Gastrocnemius medialis (tissue), 4 donors: ENCODE data around the gene ZCCHC14. TPM values are rescaled to one million over a fixed set of nuclear protein-coding genes. Genes with fewer than 3 reads are reported as not detected.
A peak's percentile ranks its signal among the peaks of the same experiment; 100 is the strongest.

Source experiments
- ATAC-seq, 2 donors: fragments of 150-250 bp; one replicate each; pipeline ENCODE4 v1.9.1; 2016
- DNase-seq, 2 donors: peaks; one replicate each; pipeline ENCODE4 v3.0.0-alpha.2; 2019
- H3K27ac ChIP-seq, 4 donors: fragments of 200-600 bp; sonication (generic); 1 replicate in 1 of 4; 2 replicates in 3 of 4; pipeline ENCODE4 v1.5.1; 2016 to 2018; ENCODE audit warnings: mild to moderate bottlenecking in 2 of 4, moderate library complexity in 1 of 4
- H3K27me3 ChIP-seq, 3 donors: fragments of 200-600 bp; sonication (generic) in 2 of 3; 1 replicate in 1 of 3; 2 replicates in 2 of 3; pipeline versions ENCODE4 v1.5.1 to v1.6.0; 2016 to 2019; ENCODE audit warnings: mild to moderate bottlenecking in 1 of 3, moderate library complexity in 1 of 3
- H3K36me3 ChIP-seq, 2 donors: fragments of 200-600 bp; sonication (generic) in 1 of 2; one replicate each; pipeline ENCODE4 v1.5.1; 2017 to 2018
- H3K4me1 ChIP-seq, 2 donors: fragments of 200-600 bp; sonication (generic) in 1 of 2; one replicate each; pipeline ENCODE4 v1.5.1; 2016 to 2017; ENCODE audit warnings: mild to moderate bottlenecking in 2 of 2
- H3K4me3 ChIP-seq, 4 donors: fragments of 200-600 bp; sonication (generic) in 3 of 4; 1 replicate in 1 of 4; 2 replicates in 3 of 4; pipeline ENCODE4 v1.5.1; 2016 to 2019; ENCODE audit warnings: mild to moderate bottlenecking in 2 of 4
- H3K9me3 ChIP-seq, 3 donors: fragments of 200-600 bp; sonication (generic) in 2 of 3; 1 replicate in 1 of 3; 2 replicates in 2 of 3; pipeline ENCODE4 v1.5.1; 2016 to 2019
- POLR2A ChIP-seq, 2 donors: fragments of 450-650 bp; IDR thresholded peaks; one replicate each; pipeline ENCODE4 v1.6.1; 2017; ENCODE audit warnings: antibody characterized with exemption in 2 of 2, mild to moderate bottlenecking in 2 of 2, moderate library complexity in 2 of 2
- in situ Hi-C, 4 donors: fragments of 200-750 bp; cut with MboI; loops; one replicate each; pipeline versions ENCODE4 v1.15.0 to v1.8.0; 2017; ENCODE audit warnings: low sequenced_read_pairs in 4 of 4
- intact Hi-C: fragments of 100-400 bp; cut with DNase I; formaldehyde crosslinking; loops from one replicate; pipeline ENCODE4 v1.15.1; 2023; ENCODE audit warnings: low total_unique reads
- total RNA-seq, 4 donors: library from RNA; depleted of rRNA; stranded (reverse); fragments of >200 nt; gene quantifications; one replicate each; pipeline versions ENCODE4 v1.1.0 to v1.2.3, GENCODE V29; 2016
- TF ChIP-seq, protein P1 (sequence below), 5 experiments: fragments of 450-650 bp in 3 of 5; fragments of 200-600 bp in 2 of 5; sonication (generic) in 2 of 5; IDR thresholded peaks in 4 of 5; conservative IDR thresholded peaks in 1 of 5; 1 replicate in 4 of 5; 2 replicates in 1 of 5; pipeline ENCODE4 v1.5.1; 2016 to 2019; ENCODE audit warnings: antibody characterized with exemption in 5 of 5, mild to moderate bottlenecking in 3 of 5, moderate library complexity in 3 of 5

ZCCHC14 gene
- total RNA-seq, 4 donors from 2014 or later, result 8.9 to 10.7 (median 9.3) TPM

DNA sequence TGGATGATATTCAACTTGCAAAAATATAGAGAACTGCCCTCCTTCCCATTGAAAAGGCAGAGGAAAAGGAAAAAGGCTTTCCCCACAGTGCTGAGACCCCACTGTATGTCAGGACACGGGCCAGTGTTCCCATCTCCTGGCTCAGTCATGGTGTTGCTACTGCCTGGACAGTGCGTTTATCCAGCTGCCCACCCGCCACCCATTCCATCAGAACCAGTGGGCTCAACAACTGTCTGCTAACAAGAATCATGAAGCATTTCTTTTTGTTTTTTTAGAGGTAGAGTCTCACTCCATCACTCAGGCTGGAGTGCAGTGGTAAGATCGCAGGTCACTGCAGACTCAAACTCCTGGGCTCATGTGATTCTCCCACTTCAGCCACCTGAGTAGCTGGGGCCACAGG is 120.5 kb downstream of the ZCCHC14 start:
- ATAC-seq, result no peak
- intact Hi-C loops (no loop called here), in situ Hi-C loops (loop anchor here in 1 of 4 donors (10.0 kb wide), 1 partner anchor 48 kb away; no protein-coding TSS in a partner anchor)
- H3K4me3 ChIP-seq, result no peak overlapping the region
- H3K27me3 ChIP-seq, result no peaks in the 10 kb centered on the region
- TF ChIP-seq POLR2A (IDR thresholded peaks at IDR 0.05), result no peak
- TF ChIP-seq, protein P1, sequence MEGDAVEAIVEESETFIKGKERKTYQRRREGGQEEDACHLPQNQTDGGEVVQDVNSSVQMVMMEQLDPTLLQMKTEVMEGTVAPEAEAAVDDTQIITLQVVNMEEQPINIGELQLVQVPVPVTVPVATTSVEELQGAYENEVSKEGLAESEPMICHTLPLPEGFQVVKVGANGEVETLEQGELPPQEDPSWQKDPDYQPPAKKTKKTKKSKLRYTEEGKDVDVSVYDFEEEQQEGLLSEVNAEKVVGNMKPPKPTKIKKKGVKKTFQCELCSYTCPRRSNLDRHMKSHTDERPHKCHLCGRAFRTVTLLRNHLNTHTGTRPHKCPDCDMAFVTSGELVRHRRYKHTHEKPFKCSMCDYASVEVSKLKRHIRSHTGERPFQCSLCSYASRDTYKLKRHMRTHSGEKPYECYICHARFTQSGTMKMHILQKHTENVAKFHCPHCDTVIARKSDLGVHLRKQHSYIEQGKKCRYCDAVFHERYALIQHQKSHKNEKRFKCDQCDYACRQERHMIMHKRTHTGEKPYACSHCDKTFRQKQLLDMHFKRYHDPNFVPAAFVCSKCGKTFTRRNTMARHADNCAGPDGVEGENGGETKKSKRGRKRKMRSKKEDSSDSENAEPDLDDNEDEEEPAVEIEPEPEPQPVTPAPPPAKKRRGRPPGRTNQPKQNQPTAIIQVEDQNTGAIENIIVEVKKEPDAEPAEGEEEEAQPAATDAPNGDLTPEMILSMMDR (IDR thresholded peaks at IDR 0.05 in 4 of 5, conservative IDR thresholded peaks at IDR 0.05 in 1 of 5), result no peak
- no peak for DNase-seq
- peaks cover 73 to 83% of the 10 kb centered on the region in 2 donors for H3K4me1 ChIP-seq
- H3K27ac ChIP-seq, result peak overlapping the region; percentile 71 to 97 (median 93)
- H3K9me3 ChIP-seq, result no peaks in the 10 kb centered on the region
- H3K36me3 ChIP-seq, result no peaks in the 10 kb centered on the region

DNA sequence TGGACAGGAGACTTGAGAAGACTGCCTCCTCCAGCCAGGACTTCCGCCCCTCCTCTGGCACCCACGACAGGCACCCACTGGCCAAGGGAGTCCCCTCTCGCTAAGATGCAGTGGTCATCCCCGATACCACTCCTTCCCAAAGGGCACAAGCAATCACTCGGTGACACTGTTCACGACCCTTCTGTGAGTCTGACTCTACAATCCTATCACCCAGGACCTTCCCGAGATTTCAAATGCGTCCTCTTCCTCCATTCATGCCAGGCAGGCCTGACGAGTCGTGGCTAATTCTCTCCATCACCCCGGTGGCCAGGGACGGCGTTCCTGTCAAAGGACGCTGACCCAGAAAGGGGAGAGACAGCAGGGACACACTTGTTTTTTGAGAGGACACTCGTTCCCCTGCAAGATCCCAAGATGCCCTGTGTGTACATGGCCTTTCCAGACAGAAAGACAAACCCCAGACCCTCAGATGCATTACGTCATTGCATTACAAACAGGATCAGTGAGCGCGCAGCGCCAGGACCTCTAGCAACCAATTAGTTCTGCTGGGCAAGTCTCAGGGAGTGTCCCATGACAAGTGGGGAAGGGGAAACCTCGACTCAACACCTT is 121.5 kb downstream of the ZCCHC14 start:
- ATAC-seq, result no peak
- Histone ChIP-seq H3K27me3 (no peaks in the 10 kb centered on the region), H3K27ac (peak overlapping the region; percentile 71 to 97 (median 93)), H3K4me1 (peaks cover 73 to 78% of the 10 kb centered on the region in 2 donors), H3K4me3 (peak overlapping the region in 1 of 4 donors; percentile 12), H3K9me3 (no peaks in the 10 kb centered on the region), H3K36me3 (no peaks in the 10 kb centered on the region)
- in situ Hi-C loops (loop anchor here in 1 of 4 donors (10.0 kb wide), 1 partner anchor 47 kb away; no protein-coding TSS in a partner anchor), intact Hi-C loops (no loop called here)
- DNase-seq, result no peak
- TF ChIP-seq, protein P1 (IDR thresholded peaks at IDR 0.05 in 4 of 5, conservative IDR thresholded peaks at IDR 0.05 in 1 of 5), result no peak
- TF ChIP-seq POLR2A (IDR thresholded peaks at IDR 0.05), result no peak

- H3K27ac ChIP-seq, result peak overlapping the region; percentile 71 to 97 (median 93)
- TF ChIP-seq, protein P1 (IDR thresholded peaks at IDR 0.05 in 4 of 5, conservative IDR thresholded peaks at IDR 0.05 in 1 of 5), result no peak
- no peak for TF ChIP-seq POLR2A (IDR thresholded peaks at IDR 0.05)
- no peaks in the 10 kb centered on the region for H3K27me3 ChIP-seq
- peak overlapping the region in 1 of 4 donors; percentile 12 for H3K4me3 ChIP-seq
- H3K4me1 ChIP-seq, result peaks cover 70 to 71% of the 10 kb centered on the region in 2 donors
- in situ Hi-C loops (loop anchor here in 1 of 4 donors (10.0 kb wide), 1 partner anchor 45 kb away; no protein-coding TSS in a partner anchor), intact Hi-C loops (no loop called here)
- H3K9me3 ChIP-seq, result no peaks in the 10 kb centered on the region
- no peaks in the 10 kb centered on the region for H3K36me3 ChIP-seq
- peak; percentile 31 to 86 for DNase-seq
- peak; percentile 47 to 89 for ATAC-seq
Observed at GRCh38 chr16:87369796-87370719, 122.8 kb downstream of the ZCCHC14 start.

- peaks cover 69 to 77% of the 10 kb centered on the region in 2 donors for H3K4me1 ChIP-seq
- intact Hi-C loops (no loop called here), in situ Hi-C loops (no loop called here)
- no peaks in the 10 kb centered on the region for H3K27me3 ChIP-seq
- TF ChIP-seq, protein P1 (IDR thresholded peaks at IDR 0.05 in 4 of 5, conservative IDR thresholded peaks at IDR 0.05 in 1 of 5), result no peak
- TF ChIP-seq POLR2A (IDR thresholded peaks at IDR 0.05), result no peak
- ATAC-seq, result no peak
- no peak for DNase-seq
- H3K9me3 ChIP-seq, result no peaks in the 10 kb centered on the region
- H3K4me3 ChIP-seq, result no peak overlapping the region
- H3K27ac ChIP-seq, result peak overlapping the region; percentile 71 to 97 (median 93)
- no peaks in the 10 kb centered on the region for H3K36me3 ChIP-seq
Observed at GRCh38 chr16:87369117-87369765, 123.6 kb downstream of the ZCCHC14 start.
